ENCODE measurements around the gene TMEM175. TPM values are rescaled to one million over a fixed set of nuclear protein-coding genes. Genes with fewer than 3 reads are reported as not detected.
A peak's percentile ranks its signal among the peaks of the same experiment; 100 is the strongest.

TMEM175 gene
- total RNA-seq, 1 donor from 2014 or later: 24.5 TPM

DNA sequence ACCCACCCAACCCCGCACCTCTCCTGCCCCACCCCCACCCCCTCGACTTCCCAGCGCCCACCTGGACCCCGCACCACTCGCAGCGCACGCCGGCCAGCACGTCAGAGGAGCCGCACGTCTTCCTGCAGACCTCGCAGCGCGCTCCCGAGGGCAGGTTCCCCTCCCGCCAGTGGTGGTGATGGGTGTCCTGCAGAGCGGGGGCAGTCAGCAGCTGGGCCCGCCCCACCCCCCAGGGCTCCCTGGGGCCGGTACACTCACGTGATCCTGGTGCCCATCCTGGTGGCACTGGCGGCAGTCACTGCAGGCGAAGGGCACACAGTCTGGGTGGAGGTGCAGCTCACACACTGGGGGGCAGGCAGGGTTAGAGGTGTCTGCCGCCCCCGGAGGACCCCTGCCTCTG, 36.0 kb downstream of the TMEM175 start:
- no peak overlapping the region for H3K27ac Mint-ChIP-seq
- no peaks in the 10 kb centered on the region for H3K9me3 Mint-ChIP-seq
- H3K27me3 Mint-ChIP-seq: no peaks in the 10 kb centered on the region
- ChIA-PET POLR2A (interaction anchor here (1.0 kb wide), 1 partner anchor 26 kb away, joined by 3 read pairs; no protein-coding TSS in a partner anchor), CTCF (no interaction called here)
- peaks cover 13% of the 10 kb centered on the region for H3K4me1 Mint-ChIP-seq
- ATAC-seq (ENCODE audit: low read depth) (no peak), DNase-seq (no peak)
- peaks cover 4% of the 10 kb centered on the region for H3K36me3 Mint-ChIP-seq (ENCODE audit: low read depth)
- TF ChIP-seq, protein P1, sequence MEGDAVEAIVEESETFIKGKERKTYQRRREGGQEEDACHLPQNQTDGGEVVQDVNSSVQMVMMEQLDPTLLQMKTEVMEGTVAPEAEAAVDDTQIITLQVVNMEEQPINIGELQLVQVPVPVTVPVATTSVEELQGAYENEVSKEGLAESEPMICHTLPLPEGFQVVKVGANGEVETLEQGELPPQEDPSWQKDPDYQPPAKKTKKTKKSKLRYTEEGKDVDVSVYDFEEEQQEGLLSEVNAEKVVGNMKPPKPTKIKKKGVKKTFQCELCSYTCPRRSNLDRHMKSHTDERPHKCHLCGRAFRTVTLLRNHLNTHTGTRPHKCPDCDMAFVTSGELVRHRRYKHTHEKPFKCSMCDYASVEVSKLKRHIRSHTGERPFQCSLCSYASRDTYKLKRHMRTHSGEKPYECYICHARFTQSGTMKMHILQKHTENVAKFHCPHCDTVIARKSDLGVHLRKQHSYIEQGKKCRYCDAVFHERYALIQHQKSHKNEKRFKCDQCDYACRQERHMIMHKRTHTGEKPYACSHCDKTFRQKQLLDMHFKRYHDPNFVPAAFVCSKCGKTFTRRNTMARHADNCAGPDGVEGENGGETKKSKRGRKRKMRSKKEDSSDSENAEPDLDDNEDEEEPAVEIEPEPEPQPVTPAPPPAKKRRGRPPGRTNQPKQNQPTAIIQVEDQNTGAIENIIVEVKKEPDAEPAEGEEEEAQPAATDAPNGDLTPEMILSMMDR (IDR thresholded peaks at IDR 0.05): no peak
- intact Hi-C loops (cut with micrococcal nuclease): no loop called here
- no peak overlapping the region for H3K4me3 Mint-ChIP-seq

DNA sequence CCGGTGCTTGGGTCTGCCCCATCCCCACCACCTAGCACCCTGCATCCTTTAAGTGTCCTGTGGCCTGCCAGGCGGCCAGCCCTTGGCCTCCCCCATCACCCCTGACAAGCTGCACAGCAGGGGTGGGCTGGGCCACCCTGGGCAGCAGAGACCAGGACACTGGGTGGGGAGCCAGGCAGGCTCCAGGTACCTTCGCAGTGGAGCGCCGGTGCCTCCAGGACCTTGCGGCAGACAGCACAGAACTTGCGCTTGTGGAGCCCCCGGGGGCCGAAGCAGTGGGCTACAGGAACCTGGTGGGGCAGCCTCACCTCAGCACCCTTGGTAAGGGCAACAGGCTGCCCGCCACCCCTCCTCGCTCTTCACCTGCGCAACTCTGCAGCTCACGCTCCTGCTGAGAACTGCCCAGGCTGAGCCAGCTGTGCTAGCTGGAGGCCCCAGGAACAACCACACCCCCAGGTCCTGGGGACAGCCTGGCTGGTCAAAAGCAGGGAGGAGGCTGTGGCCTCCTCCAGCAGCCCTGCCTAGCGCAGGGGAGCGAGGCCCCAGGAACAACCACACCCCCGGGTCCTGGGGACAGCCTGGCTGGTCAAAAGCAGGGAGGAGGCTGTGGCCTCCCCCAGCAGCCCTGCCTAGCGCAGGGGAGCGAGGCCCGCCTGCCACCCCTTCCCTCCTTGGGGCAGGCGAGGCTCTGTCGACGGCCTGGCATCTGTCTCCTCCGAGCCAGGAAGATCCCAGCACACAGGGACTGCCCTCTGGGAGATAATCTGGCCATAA, 36.5 kb downstream of the TMEM175 start:
- CTCF ChIA-PET: no interaction called here
- Mint-ChIP-seq H3K4me3 (no peak overlapping the region), H3K4me1 (peaks cover 13% of the 10 kb centered on the region), H3K9me3 (no peaks in the 10 kb centered on the region), H3K27ac (no peak overlapping the region), H3K27me3 (no peaks in the 10 kb centered on the region), H3K36me3 (ENCODE audit: low read depth) (peaks cover 4% of the 10 kb centered on the region)
- DNase-seq (no peak), ATAC-seq (ENCODE audit: low read depth) (no peak)
- intact Hi-C loops (cut with micrococcal nuclease): no loop called here
- POLR2A ChIA-PET: interaction anchor here (1.0 kb wide), 1 partner anchor 26 kb away, joined by 3 read pairs; no protein-coding TSS in a partner anchor
- TF ChIP-seq, protein P1 (IDR thresholded peaks at IDR 0.05): no peak

DNA sequence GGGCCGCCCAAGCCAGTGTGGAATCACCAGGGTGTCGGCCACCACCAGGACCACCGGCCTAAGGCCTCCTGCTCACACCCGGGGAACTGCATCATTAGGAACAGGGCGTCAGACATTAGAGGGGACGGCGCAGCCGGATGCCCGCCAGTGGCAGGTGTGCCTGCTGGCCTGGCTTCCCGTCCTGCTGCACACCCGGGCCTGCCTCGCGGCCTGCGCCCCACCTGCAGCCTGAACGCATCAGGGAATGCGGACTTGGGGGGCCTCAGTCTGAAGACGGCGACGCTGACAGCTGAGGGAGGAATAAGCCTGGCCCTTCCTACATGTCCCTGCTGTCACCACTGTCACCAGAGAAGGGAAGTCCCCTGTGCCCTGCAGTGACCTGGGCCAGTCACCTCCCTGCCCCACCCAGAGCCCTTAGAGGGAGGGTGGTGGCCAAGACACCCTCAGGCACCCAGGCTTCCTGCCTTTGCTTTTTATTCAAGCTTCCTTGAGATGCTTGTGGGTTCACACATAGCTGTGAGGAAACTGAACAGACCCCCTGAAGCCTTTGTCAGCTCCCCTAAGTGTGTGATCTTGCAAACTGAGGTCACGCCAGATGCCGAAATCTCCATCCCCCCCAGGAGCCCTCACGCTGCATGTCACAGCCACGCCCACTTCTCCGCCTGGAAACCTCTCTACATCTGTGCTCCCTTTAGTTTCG, 37.9 kb downstream of the TMEM175 start:
- Mint-ChIP-seq H3K36me3 (ENCODE audit: low read depth) (peaks cover 4% of the 10 kb centered on the region), H3K9me3 (no peaks in the 10 kb centered on the region), H3K4me3 (peak overlapping the region; percentile 11), H3K27ac (no peak overlapping the region), H3K27me3 (no peaks in the 10 kb centered on the region), H3K4me1 (peaks cover 13% of the 10 kb centered on the region)
- CTCF ChIA-PET: no interaction called here
- intact Hi-C loops (cut with micrococcal nuclease): no loop called here
- TF ChIP-seq, protein P1 (IDR thresholded peaks at IDR 0.05): no peak
- DNase-seq (no peak), ATAC-seq (ENCODE audit: low read depth) (no peak)
- POLR2A ChIA-PET: interaction anchor here (0.6 kb wide), 1 partner anchor 46 kb away, joined by 6 read pairs; no protein-coding TSS in a partner anchor

DNA sequence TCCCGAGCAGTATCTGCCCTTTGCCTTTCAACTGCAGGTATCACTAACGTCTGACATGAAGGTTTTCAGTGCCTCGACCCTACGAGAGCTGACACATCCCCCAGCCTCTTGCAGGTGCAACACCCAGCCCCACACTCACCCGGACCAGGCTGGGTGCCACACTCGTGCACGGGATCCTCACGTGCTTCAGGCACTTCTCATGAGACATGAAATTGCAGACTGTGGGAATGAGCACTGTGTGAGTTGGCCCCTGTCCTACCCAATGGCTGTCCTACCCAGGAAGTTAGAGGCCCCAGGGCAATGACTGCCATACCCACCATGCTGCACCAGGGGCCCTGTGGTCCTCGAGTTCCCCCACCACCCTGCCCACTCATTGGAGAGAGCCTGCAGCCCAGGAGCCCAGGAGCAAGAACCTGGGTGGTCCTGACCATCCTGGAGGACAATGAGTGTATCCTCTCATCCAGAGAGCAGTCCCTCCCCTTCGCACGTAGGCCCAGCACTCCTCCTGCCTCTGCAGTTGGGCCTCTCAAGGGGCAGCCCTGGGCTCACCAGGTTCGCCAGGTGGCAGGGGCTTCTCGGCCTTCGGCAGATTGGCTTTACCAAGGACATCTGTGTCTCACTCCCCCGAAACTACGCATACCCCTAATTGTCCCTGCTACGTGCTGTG, 38.7 kb downstream of the TMEM175 start:
- no peak overlapping the region for H3K27ac Mint-ChIP-seq
- intact Hi-C loops (cut with micrococcal nuclease): no loop called here

More for the DNA sequence above, 38.7 kb downstream of the TMEM175 start:
- no peak for ATAC-seq (ENCODE audit: low read depth)
- Mint-ChIP-seq H3K4me3 (peak overlapping the region; percentile 38), H3K9me3 (no peaks in the 10 kb centered on the region), H3K4me1 (peaks cover 13% of the 10 kb centered on the region), H3K27me3 (no peaks in the 10 kb centered on the region), H3K36me3 (ENCODE audit: low read depth) (peaks cover 3% of the 10 kb centered on the region)
- CTCF ChIA-PET: no interaction called here
- TF ChIP-seq, protein P1 (IDR thresholded peaks at IDR 0.05): no peak
- DNase-seq: no peak
- POLR2A ChIA-PET: interaction anchor here (0.6 kb wide), 1 partner anchor 476 kb away, joined by 5 read pairs; no protein-coding TSS in a partner anchor

Measured in activated B cell treated with CpG ODN at 0.5 μM for 24 hours (primary cell).